ENCODE results near the gene SLC25A34. TPM values are rescaled to one million over a fixed set of nuclear protein-coding genes. Genes with fewer than 3 reads are reported as not detected.
A peak's percentile ranks its signal among the peaks of the same experiment; 100 is the strongest.

SLC25A34 gene
- total RNA-seq, 1 donor from 2014 or later = 54.3 TPM

DNA sequence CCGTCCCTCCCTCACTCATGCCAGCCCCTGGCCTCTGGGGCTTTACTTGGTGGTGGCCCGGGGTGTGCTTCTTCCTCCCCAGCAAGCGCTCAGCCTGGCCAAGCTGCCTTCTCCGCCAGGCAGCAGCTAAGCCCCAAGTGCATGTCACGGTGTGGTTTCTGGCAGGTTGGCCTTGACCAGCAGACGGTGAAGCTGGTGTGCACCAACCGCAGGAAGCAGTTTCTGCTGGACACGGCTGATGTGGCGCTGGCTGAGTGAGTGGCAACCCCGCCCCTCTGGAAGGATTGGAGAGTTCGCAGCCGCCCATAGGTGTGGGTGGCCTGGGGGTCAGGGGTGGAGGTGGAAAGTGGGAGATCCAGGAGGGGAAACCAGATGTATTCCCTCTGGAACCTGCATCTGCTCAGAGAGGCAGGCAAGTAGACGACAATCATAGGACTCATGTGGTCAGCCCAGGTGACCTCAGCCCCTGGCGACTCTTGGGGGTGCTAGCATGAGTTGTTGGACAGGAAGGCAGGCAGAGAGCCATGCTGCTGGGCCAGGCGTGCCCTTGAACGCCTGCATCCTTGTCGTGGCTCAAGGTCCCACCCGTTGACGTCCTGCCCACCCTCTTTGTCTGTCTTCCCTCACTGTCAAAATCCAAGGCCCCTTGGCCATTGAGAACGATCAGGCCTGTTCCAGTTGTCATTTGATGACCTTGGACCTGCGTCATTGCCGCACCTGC, 7.0 kb upstream of the SLC25A34 start:
- ATAC-seq (ENCODE audit: poor library complexity) = no peak
- intact Hi-C loops (cut with DNase I) = no loop called here
- DNase-seq = no peak

DNA sequence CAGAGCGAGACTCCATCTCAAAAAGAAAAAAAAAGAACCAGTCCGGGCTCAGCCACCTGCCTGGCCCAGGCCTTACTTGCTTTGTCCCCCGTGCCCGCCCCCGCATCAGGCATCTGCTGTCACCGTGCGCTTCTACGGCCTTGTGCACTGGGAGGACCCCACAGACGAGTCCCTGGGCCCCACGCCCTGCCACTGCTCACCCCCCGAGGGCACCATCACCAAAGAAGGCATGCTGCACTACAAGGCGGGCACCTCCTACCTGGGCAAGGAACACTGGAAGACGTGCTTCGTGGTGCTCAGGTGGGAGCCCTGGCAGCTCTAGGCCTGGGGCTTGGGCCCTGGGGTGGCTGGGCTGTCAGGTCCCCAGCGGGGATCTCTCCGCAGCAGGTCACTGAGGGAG, 5.6 kb upstream of the SLC25A34 start:
- intact Hi-C loops (cut with DNase I) = loop anchor here (10.0 kb wide), 1 partner anchor 66 kb away; no protein-coding TSS in a partner anchor
- DNase-seq = no peak
- ATAC-seq (ENCODE audit: poor library complexity) = no peak

DNA sequence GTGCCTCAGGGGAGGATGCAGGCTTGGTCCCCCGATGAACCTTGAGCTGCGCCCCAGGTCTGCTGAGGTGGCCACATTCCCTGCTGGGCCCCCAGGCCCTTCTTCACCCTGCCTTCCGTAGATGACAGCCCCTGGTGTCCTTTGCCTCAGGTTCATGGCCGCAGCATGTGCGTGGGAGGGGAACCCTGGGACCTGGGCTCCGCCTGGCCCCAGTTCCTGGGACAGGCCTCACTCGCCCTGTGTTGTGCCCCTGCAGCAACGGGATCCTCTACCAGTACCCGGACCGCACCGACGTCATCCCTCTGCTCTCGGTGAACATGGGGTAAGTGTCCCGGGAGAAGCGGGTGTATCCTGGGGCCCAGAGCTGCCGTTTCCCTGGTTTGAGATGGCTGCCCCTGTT, 5.1 kb upstream of the SLC25A34 start:
- ATAC-seq (ENCODE audit: poor library complexity) (no peak), DNase-seq (no peak)
- intact Hi-C loops (cut with DNase I) = loop anchor here (10.0 kb wide), 1 partner anchor 66 kb away; no protein-coding TSS in a partner anchor

DNA sequence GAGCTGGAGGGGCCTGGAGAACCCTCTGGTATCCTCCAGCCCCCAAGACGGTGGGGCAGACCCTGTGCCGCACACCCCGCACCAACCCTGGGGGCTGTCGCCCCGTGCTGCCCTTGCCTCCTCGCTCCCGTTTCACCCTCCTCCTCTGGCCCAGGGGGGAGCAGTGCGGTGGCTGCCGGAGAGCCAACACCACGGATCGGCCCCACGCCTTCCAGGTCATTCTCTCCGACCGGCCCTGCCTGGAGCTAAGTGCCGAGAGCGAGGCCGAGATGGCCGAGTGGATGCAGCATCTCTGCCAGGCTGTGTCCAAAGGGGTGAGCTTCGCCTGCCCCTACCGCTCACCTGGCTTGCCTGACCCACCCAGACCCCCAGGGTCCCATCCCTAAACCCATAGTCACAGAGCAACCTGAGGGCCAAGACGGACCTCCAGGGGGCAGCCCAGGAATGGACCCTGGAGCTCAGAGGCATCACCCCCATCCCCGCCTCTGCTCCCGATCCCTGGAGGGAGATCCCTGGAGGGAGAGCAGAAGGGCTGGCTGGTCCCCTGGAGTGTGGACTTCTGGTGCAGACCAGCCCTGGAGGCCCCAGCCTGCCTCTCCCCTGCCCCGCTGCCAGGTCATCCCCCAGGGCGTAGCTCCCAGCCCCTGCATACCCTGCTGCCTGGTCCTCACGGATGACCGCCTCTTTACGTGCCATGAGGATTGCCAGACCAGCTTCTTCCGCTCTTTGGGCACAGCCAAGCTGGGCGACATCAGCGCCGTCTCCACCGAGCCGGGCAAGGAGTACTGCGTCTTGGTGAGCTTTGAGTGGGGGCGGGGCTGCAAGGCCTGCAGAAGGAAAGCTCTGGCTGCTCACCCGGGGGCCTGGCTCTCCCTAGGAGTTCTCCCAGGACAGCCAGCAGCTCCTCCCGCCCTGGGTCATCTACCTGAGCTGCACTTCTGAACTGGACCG, 4.0 kb upstream of the SLC25A34 start:
- intact Hi-C loops (cut with DNase I) = loop anchor here (10.0 kb wide), 1 partner anchor 67 kb away; no protein-coding TSS in a partner anchor
- DNase-seq (no peak), ATAC-seq (ENCODE audit: poor library complexity) (no peak)

DNA sequence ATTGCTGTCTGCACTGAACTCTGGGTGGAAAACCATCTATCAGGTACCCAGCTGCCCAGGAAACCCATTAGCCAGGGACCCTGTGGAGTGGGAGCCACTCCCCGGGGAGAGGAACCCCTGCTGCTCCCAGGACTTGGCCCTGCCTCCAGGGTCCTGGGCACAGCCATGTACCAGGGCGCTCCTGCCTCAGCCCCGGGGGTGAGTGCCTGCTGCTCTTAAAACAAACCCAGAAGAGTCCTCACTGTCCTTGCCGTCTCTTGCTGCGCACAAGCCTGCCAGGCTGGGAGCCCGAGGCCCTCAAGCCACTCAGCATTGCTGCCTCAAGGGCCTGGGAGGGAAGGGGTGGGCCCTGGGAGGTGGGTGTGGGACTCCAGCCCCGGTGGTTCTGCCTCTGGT, 3.4 kb upstream of the SLC25A34 start:
- DNase-seq (no peak), ATAC-seq (ENCODE audit: poor library complexity) (no peak)
- intact Hi-C loops (cut with DNase I) = loop anchor here (10.0 kb wide), 1 partner anchor 68 kb away; no protein-coding TSS in a partner anchor

DNA sequence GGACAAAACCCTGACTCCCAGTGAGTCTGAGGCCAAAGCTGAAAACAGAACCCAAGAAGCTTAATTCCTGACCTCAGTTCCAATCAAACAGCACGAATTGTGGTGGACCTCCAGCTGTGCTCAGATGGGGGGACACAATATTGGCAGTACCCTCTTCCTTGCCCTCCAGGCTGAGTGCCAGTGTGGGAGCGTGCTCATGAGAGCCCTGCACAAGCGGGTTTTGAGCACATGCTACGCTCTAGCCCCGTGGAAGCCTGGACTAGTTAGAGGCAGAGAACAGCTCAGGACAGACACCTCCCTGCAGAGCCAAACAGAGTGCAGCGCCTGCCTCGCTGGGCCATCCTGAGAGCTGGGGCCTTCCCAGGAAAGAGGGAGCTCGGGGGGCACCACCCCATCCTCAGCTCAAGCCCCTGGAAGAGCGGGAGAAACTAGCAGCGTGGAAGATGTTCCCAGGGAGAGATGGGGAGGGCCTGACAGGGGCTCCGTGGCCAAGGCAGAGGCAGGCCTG, 2.8 kb upstream of the SLC25A34 start:
- no peak for ATAC-seq (ENCODE audit: poor library complexity)
- intact Hi-C loops (cut with DNase I) = loop anchor here (10.0 kb wide), 1 partner anchor 68 kb away; no protein-coding TSS in a partner anchor

DNA sequence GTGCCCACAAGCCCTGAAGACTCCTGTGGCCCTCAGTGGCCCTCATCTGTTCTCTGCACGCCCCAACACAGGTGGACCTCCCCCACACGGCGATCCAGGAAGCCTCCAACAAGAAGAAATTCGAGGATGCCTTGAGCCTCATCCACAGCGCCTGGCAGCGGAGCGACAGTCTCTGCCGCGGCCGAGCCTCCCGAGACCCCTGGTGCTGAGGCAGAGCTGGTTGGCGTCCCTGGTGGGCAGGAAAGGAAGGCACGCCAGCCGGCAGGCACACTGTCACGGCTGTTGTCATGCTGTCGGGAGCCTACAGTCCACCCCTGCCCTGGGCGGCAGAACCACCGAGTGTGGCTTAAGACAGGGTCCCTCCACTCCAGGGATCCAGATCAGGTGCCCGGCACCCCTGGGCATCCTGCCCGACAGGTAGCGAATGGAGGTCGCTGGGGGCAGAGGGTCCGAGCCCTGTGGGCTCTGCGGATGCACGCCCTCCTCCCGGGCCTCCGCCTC, 2.3 kb upstream of the SLC25A34 start:
- ATAC-seq (ENCODE audit: poor library complexity) (no peak), DNase-seq (no peak)
- intact Hi-C loops (cut with DNase I) = loop anchor here (10.0 kb wide), 1 partner anchor 69 kb away; no protein-coding TSS in a partner anchor

More for the DNA sequence above, 2.8 kb upstream of the SLC25A34 start:
- DNase-seq = no peak

DNA sequence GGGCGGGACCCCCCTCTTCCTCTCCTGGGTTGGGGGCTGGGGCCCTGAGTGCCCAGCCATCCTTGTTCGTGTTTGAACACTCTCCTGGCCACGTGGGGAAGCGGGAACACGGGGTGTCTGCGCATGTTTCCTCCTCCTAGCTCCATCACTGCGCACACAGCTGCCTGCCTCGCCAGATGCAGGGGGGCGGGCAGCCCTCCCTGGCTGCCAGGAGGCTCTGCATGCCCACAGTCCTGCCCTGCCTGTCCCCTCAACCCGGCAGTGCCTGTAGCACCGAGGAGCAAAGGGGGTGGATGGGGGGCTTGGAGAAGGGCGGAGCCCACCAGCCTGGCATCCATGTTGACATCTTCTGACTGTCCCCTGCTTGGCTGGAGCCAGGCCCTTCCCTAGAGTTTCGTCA, 1.8 kb upstream of the SLC25A34 start:
- no peak for ATAC-seq (ENCODE audit: poor library complexity)
- intact Hi-C loops (cut with DNase I) = loop anchor here (10.0 kb wide), 1 partner anchor 69 kb away; no protein-coding TSS in a partner anchor
- DNase-seq = no peak

DNA sequence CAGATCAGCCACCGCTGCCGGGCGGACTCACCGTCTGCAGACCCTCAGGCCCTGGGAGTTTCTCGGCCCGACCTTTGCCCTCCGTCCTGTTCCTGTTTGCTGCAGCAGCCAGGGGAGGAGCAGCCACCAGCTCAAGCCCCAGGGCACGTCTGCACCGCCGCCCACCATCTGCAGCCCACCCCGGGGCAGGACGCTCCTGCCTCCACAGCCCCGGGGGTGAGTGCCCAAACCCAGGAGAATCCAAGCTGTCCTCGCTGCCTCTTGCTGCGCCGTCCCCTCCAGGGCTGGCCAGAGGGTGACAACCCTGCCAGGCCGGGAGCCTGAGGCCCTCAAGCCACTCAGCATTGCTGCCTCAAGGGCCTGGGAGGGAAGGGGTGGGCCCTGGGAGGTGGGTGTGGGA, 1.2 kb upstream of the SLC25A34 start:
- peak; percentile 16 for ATAC-seq (ENCODE audit: poor library complexity)
- intact Hi-C loops (cut with DNase I) = loop anchor here (10.0 kb wide), 1 partner anchor 70 kb away; no protein-coding TSS in a partner anchor
- DNase-seq = no peak

DNA sequence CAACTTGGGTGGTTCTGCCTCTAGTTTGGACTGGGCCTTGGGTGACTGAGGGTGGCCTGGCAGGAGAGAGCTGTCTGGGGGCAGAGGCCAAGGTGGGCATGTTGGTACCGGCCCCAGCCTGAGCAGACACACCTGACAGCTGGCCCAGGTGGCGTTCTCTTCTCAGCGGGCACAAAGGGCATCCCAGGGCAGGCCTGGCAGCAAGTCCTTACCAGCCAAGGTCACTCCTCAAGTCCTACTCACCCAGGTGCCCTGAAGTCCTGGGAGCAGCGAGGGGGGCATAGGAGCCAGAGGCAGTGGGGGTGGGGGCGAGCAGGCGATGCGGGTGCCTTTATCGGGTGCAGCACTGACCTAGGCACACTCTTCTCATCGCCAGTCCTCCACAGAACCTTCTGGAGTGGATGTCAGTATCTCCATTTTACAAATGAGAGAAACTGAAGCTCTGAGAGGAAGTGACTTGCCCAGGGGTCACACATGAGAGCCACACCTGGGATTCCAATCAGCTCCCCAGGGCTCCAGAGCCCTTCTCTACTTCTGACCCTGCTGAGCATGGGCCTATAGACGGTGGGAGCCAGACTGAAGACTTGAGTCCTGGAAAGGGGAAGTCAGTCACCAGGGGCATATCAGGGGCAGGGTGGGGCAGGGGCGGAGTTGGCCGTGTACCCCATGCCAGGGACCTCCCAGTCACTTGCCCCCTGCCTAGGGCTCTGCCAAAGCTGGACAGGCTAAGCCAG, 587 bp upstream of the SLC25A34 start:
- DNase-seq (no peak), ATAC-seq (ENCODE audit: poor library complexity) (peak; percentile 50)
- intact Hi-C loops (cut with DNase I) = loop anchor here (10.0 kb wide), 1 partner anchor 71 kb away; no protein-coding TSS in a partner anchor

DNA sequence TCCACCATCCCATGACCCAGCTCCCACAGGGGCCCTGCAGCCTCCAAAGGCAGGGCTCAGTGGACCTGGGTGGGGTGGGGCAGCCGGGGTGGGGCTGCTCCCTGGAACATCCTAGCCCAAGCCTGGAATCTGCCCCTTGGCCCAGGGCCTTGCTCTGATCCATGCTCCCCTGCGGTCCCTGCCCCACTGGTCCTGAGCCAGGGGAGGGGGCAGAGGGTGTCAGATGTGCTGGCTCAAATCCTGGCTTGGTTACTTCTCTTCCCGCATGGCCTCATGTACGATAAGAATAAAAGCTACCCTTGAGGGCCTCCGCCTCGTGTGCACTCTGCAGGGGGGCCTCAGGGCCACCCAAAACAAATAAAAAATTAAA, 819 bp downstream of the SLC25A34 start:
- DNase-seq (no peak), ATAC-seq (ENCODE audit: poor library complexity) (peak; percentile 12)
- intact Hi-C loops (cut with DNase I) = loop anchor here (10.0 kb wide), 1 partner anchor 72 kb away; no protein-coding TSS in a partner anchor

DNA sequence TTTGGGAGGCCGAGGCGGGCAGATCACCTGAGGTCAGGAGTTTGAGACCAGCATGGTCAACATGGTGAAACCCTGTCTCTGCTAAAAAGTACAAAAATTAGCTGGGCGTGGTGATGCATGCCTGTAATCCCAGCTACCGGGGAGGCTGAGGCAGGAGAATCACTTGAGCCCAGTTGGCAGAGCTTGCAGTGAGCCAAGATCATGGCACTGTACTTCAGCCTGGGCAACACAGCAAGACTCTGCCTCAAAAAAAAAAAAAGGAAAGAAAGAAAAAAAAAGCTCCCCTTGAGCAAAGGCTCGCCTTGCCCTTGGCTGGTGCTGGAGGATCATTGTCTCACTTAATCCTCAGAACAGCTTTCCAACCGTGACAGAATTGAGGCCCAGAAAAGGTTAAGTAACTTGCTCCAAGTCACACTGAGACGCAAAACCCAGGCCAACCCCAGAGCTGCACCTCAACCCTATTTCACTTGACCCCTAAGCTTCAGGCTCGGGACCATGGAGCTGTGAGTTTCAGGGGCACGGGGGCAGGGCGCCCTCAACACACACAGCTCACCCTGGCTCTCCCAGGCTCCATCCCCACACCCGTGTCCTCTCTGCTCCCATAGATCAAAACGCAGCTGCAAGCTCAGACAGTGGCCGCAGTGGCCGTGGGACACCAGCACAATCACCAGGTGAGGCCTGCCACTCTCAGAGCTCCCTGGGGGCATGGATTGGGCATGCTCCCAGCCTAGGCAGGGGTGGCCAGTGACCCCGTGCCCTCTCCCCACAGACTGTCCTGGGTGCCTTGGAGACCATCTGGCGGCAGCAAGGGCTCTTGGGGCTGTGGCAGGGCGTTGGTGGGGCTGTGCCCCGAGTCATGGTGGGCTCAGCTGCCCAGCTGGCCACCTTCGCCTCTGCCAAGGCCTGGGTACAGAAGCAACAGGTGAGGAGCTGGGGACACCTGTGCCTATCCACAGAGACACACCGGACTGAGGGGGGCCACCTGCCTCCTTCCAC, 1.6 kb downstream of the SLC25A34 start:
- DNase-seq (no peak), ATAC-seq (ENCODE audit: poor library complexity) (no peak)
- intact Hi-C loops (cut with DNase I) = loop anchor here (10.0 kb wide), 1 partner anchor 73 kb away; no protein-coding TSS in a partner anchor

DNA sequence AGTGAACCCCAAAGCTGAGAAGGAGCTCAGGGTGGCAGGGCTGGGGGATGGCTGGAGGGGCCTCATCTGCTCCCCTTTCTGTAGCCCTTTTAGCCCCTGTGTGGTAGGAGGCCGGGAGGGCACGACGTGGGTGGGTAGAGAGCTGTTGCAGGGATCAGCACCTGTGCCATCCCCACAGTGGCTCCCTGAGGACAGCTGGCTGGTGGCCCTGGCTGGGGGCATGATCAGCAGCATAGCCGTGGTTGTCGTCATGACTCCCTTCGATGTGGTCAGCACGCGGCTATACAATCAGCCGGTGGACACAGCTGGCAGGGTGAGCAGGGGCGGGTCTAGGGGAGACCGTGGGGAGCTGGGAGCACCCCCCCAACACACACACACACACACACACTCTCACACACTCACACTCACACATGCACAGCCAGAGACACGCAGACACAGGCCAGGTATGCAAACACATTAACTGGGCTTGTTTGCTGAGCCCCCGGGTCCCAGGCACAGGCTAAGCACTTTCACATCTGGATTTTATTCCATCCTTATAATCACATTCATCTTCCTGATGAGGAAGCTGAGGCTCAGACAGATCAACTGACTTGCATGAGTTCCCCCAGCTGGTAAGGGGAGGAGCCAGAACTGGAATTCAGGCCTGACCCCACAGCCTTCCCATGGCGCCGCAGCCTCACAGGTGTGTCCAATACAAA, 2.5 kb downstream of the SLC25A34 start:
- intact Hi-C loops (cut with DNase I) = loop anchor here (10.0 kb wide), 1 partner anchor 74 kb away; no protein-coding TSS in a partner anchor
- no peak for ATAC-seq (ENCODE audit: poor library complexity)

DNA sequence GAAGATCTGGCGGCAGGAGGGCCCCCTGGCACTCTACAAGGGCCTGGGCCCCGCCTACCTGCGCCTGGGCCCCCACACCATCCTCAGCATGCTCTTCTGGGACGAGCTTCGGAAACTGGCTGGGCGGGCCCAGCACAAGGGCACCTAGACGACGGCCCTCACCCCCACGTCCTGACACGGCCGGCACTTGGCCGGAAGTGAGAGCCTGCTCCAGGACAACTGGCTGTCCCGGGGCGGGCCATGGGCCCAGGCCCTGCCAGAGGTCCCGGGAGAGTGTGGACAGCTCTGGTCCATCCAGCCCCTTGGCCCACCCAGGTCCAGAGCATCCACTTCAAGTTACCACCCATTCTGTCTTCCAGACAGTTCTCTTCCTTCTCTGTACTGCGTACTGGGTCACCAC, 3.2 kb downstream of the SLC25A34 start:
- DNase-seq = no peak
- ATAC-seq (ENCODE audit: poor library complexity) = no peak
- intact Hi-C loops (cut with DNase I) = loop anchor here (10.0 kb wide), 1 partner anchor 74 kb away; no protein-coding TSS in a partner anchor

More for the DNA sequence above, 2.5 kb downstream of the SLC25A34 start:
- no peak for DNase-seq

DNA sequence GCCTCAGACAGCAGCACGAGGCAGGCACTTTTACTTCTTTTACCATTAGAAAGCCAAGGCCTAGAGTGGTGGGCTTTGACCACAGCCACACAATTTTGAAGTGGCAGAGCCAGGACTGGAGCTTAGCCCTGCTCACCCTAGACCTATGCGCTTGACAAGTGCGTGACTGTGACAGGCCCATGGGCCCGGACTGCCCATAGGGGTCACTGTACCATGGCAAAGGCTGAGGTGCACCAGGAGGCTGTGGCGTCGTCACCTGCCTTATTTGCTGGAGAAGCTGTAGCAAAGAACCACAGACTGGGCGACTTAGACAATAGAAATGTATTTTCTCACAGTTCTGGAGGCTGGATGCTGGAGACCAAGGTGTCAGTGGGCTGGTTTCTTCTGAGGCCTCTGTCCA, 3.7 kb downstream of the SLC25A34 start:
- intact Hi-C loops (cut with DNase I) = loop anchor here (5.0 to 10.0 kb wide), 2 partner anchors 75 to 142 kb away; no protein-coding TSS in a partner anchor
- DNase-seq (no peak), ATAC-seq (ENCODE audit: poor library complexity) (no peak)
